Measurements from ENCODE around the gene PRCP.

PRCP gene

GRCh38 chr11:82810738-82811137, 89.5 kb downstream of the PRCP start:
- TF ChIP-seq CTCF (IDR thresholded peaks at IDR 0.05; ENCODE audit: extremely low read depth, insufficient read depth, missing control alignments), result no peak
- DNase-seq (ENCODE audit: low spot score), result no peak
- in situ Hi-C loops (cut with MboI; ENCODE audit: low pct_unique_long_range_greater_than_20kb, low sequenced_read_pairs, unreplicated experiment), result no loop called here

GRCh38 chr11:82810326-82810725, 89.9 kb downstream of the PRCP start:
- in situ Hi-C loops (cut with MboI; ENCODE audit: low pct_unique_long_range_greater_than_20kb, low sequenced_read_pairs, unreplicated experiment), result no loop called here
- DNase-seq (ENCODE audit: low spot score), result no peak
- no peak for TF ChIP-seq CTCF (IDR thresholded peaks at IDR 0.05; ENCODE audit: extremely low read depth, insufficient read depth, missing control alignments)

GRCh38 chr11:82807646-82808045, 92.6 kb downstream of the PRCP start:
- no peak for DNase-seq (ENCODE audit: low spot score)
- TF ChIP-seq CTCF (IDR thresholded peaks at IDR 0.05; ENCODE audit: extremely low read depth, insufficient read depth, missing control alignments), result no peak
- in situ Hi-C loops (cut with MboI; ENCODE audit: low pct_unique_long_range_greater_than_20kb, low sequenced_read_pairs, unreplicated experiment), result no loop called here

- no peak for DNase-seq (ENCODE audit: low spot score)
- TF ChIP-seq CTCF (IDR thresholded peaks at IDR 0.05; ENCODE audit: extremely low read depth, insufficient read depth, missing control alignments), result no peak
- in situ Hi-C loops (cut with MboI; ENCODE audit: low pct_unique_long_range_greater_than_20kb, low sequenced_read_pairs, unreplicated experiment), result no loop called here
Measured at GRCh38 chr11:82802710-82803109, 97.5 kb downstream of the PRCP start.

GRCh38 chr11:82796998-82797961, 103.0 kb downstream of the PRCP start:
- in situ Hi-C loops (cut with MboI; ENCODE audit: low pct_unique_long_range_greater_than_20kb, low sequenced_read_pairs, unreplicated experiment), result no loop called here
- no peak for TF ChIP-seq CTCF (IDR thresholded peaks at IDR 0.05; ENCODE audit: extremely low read depth, insufficient read depth, missing control alignments)
- no peak for DNase-seq (ENCODE audit: low spot score)

GRCh38 chr11:82794490-82794889, 105.7 kb downstream of the PRCP start:
- DNase-seq (ENCODE audit: low spot score), result no peak
- in situ Hi-C loops (cut with MboI; ENCODE audit: low pct_unique_long_range_greater_than_20kb, low sequenced_read_pairs, unreplicated experiment), result no loop called here
- TF ChIP-seq CTCF (IDR thresholded peaks at IDR 0.05; ENCODE audit: extremely low read depth, insufficient read depth, missing control alignments), result no peak

All from GM13977 (cell line).